HCT116 (cell line): ENCODE data around the gene PRKG2. TPM values are rescaled to one million over a fixed set of nuclear protein-coding genes. Genes with fewer than 3 reads are reported as not detected.

ENCODE experiments used
- ATAC-seq: fragments of 200-7000 bp; cut with Tn5 transposase; 2 replicates; pipeline ENCODE4 v1.9.1; 2020; ENCODE audit warnings: mild to moderate bottlenecking, moderate library complexity
- BruUV-seq: library from RNA; stranded (reverse); fragments of 400-500 nt; replicated peaks from 2 replicates; lab custom pipeline; 2021; lab: Mats Ljungman, UMichigan
- CTCF ChIA-PET: fragments of 300-600 bp; sonication (Branson Sonifier 250); formaldehyde crosslinking; loops from one replicate; lab custom pipeline; 2021; ENCODE audit warnings: antibody characterized with exemption; lab: Charles Lee
- POLR2A ChIA-PET: fragments of 300-600, 350-600 bp; sonication (Branson Sonifier 250); formaldehyde crosslinking; loops from one replicate; lab custom pipeline; 2021; ENCODE audit warnings: antibody characterized with exemption; lab: Charles Lee
- RAD21 ChIA-PET, 2 experiments: fragments of 300-600 bp; sonication (Branson Sonifier 250); formaldehyde crosslinking; loops; one replicate each; lab custom pipeline; 2023; ENCODE audit warnings: low total read pairs in 2 of 2; ENCODE audit not compliant: uncharacterized antibody in 2 of 2, unreplicated experiment in 2 of 2, low non-redundant PET in 1 of 2; lab: Charles Lee
- DNase-seq: peaks from one replicate; pipeline ENCODE4 v3.0.0-alpha.2; 2010; ENCODE audit warnings: low read depth, low spot score
- H2AFZ ChIP-seq: fragments of 200-600 bp; shearing (Covaris generic), sonication (generic); 2 replicates; pipeline ENCODE4 v1.6.1; 2017; ENCODE audit warnings: low read depth, mixed run types, mixed read lengths, antibody characterized with exemption, low read length; ENCODE audit not compliant: poor library complexity, severe bottlenecking
- H3K27ac ChIP-seq: 2 replicates; pipeline ENCODE4 v1.5.1; 2012; ENCODE audit warnings: low read depth, low read length
- H3K27me3 ChIP-seq: fragments of 200-600 bp; sonication (generic); 2 replicates; pipeline ENCODE4 v1.6.1; 2016; ENCODE audit warnings: mixed run types, low read length, mixed read lengths; ENCODE audit not compliant: insufficient read depth
- H3K36me3 ChIP-seq, 2 experiments: fragments of 200-500 bp in 1 of 2; fragments of 200-600 bp in 1 of 2; sonication (Bioruptor generic) in 1 of 2; sonication (generic) in 1 of 2; 2 replicates each; pipeline versions ENCODE4 v1.5.1 to v1.6.1; 2014 to 2016; ENCODE audit warnings: low read length in 2 of 2, inconsistent platforms in 1 of 2, mixed read lengths in 1 of 2, mixed run types in 1 of 2; ENCODE audit not compliant: insufficient read depth in 2 of 2, control insufficient read depth in 1 of 2
- H3K4me1 ChIP-seq, 2 experiments: fragments of 200-600 bp in 1 of 2; sonication (generic) in 1 of 2; 2 replicates each; pipeline versions ENCODE4 v1.5.1 to v1.6.1; 2012 to 2017; ENCODE audit warnings: low read length in 2 of 2, inconsistent platforms in 1 of 2, mild to moderate bottlenecking in 1 of 2, mixed read lengths in 1 of 2, mixed run types in 1 of 2, moderate library complexity in 1 of 2; ENCODE audit not compliant: insufficient read depth in 2 of 2, control insufficient read depth in 1 of 2
- H3K4me2 ChIP-seq: fragments of 200-600 bp; sonication (generic); 2 replicates; pipeline ENCODE4 v1.6.1; 2017; ENCODE audit warnings: mixed run types, low read length, mixed read lengths
- H3K4me3 ChIP-seq, 2 experiments: fragments of 200-600 bp in 1 of 2; sonication (generic) in 1 of 2; replicated peaks in 1 of 2; 2 replicates each; pipeline ENCODE4 v1.5.1; 2011 to 2016; ENCODE audit warnings: low read length in 2 of 2, control low read depth in 1 of 2, low read depth in 1 of 2, mild to moderate bottlenecking in 1 of 2, mixed read lengths in 1 of 2, mixed run types in 1 of 2
- H3K79me2 ChIP-seq: fragments of 200-600 bp; sonication (generic); 2 replicates; pipeline ENCODE4 v1.6.1; 2017; ENCODE audit warnings: mild to moderate bottlenecking, mixed run types, low read length, moderate library complexity, mixed read lengths; ENCODE audit not compliant: insufficient read depth
- H3K9ac ChIP-seq: fragments of 200-600 bp; sonication (generic); 2 replicates; pipeline ENCODE4 v1.6.1; 2016; ENCODE audit warnings: low read length, mixed read lengths
- H3K9me2 ChIP-seq: fragments of 200-600 bp; sonication (generic), shearing (Covaris generic); 2 replicates; pipeline ENCODE4 v1.6.1; 2017; ENCODE audit warnings: mixed run types, mild to moderate bottlenecking, moderate library complexity; ENCODE audit not compliant: insufficient read depth
- H3K9me3 ChIP-seq, 2 experiments: fragments of 200-500 bp in 1 of 2; fragments of 200-600 bp in 1 of 2; sonication (Bioruptor generic) in 1 of 2; sonication (generic) in 1 of 2; 2 replicates each; pipeline ENCODE4 v1.6.1; 2014 to 2017; ENCODE audit warnings: low read length in 2 of 2, mixed read lengths in 2 of 2, inconsistent platforms in 1 of 2, low read depth in 1 of 2, mild to moderate bottlenecking in 1 of 2, mixed run types in 1 of 2, moderate library complexity in 1 of 2; ENCODE audit not compliant: control insufficient read depth in 1 of 2, insufficient read depth in 1 of 2
- H4K20me1 ChIP-seq: fragments of 200-600 bp; sonication (generic), shearing (Covaris generic); 2 replicates; pipeline ENCODE4 v1.6.1; 2017; ENCODE audit warnings: mixed run types, mild to moderate bottlenecking, moderate library complexity; ENCODE audit not compliant: insufficient read depth
- CBX3 ChIP-seq: IDR thresholded peaks from 2 replicates; pipeline ENCODE4 v1.6.1; 2012; ENCODE audit warnings: low read depth
- EGR1 ChIP-seq: IDR thresholded peaks from 2 replicates; pipeline ENCODE4 v1.6.1; 2012; ENCODE audit warnings: low read depth
- EZH2 ChIP-seq: fragments of 200-600 bp; sonication (generic); IDR thresholded peaks from 2 replicates; pipeline ENCODE4 v1.6.1; 2017; ENCODE audit warnings: antibody characterized with exemption, mixed run types
- REST ChIP-seq: IDR thresholded peaks from 2 replicates; pipeline ENCODE4 v1.6.1; 2012; ENCODE audit warnings: low read depth
- SIN3A ChIP-seq: IDR thresholded peaks from 2 replicates; pipeline ENCODE4 v1.6.1; 2012; ENCODE audit warnings: low read depth
- SRF ChIP-seq: IDR thresholded peaks from 2 replicates; pipeline ENCODE4 v1.6.1; 2012; ENCODE audit warnings: low read depth
- intact Hi-C: fragments of 100-400 bp; cut with micrococcal nuclease; formaldehyde crosslinking; loops from 2 replicates; pipeline ENCODE4 v1.10.0; 2022
- total RNA-seq: library from RNA; stranded (reverse); gene quantifications from one replicate; pipeline ENCODE4 v1.2.1, GENCODE V29; 2021; ENCODE audit not compliant: unreplicated experiment
- TF ChIP-seq, protein P1 (sequence below): IDR thresholded peaks from 2 replicates; pipeline ENCODE4 v1.6.1; 2012
- TF ChIP-seq, protein P2 (sequence below): IDR thresholded peaks from 2 replicates; pipeline ENCODE4 v1.6.1; 2012

The PRKG2 gene
- total RNA-seq, 1 experiment from 2014 or later: 2.1 TPM

DNA sequence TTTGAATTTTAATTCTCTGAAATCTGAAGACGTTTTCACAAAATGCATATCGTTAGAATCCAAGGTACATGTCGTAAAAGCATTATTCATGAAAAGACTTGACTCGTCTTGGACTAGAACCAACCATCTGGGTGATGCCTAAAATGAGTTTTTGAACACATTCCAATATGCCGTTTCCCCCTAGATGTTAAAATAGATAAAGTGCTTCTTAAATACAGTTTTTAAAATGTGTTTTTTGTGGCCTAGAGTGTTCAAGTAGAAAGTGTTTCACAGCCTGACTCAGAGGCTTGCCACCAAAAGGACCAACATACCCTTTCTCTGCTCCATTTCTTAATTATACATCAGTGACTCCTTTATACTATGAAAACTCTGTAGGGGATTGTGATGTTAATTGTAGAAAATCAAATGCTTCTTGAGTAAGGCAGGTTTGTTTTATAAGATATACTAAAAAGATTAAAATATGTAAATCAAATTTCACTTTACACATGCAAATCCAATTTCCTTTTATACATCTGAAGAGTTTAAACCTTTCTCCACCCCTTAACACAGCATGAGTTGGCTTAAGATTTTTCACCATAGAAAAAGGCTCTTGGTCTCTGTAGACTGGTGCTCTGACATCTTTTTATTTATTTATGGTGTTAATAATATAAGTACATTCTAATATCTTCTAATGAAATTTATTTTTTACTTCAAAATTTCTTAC, 48.4 kb downstream of the PRKG2 start:
- H3K9me3 ChIP-seq: no peaks in the 10 kb centered on the region
- ChIA-PET POLR2A (no interaction called here), CTCF (no interaction called here), RAD21 (no interaction called here)
- ATAC-seq (no peak), DNase-seq (no peak)
- H3K9me2 ChIP-seq: no peaks in the 10 kb centered on the region
- no peaks in the 10 kb centered on the region for H3K27me3 ChIP-seq
- H3K4me2 ChIP-seq: peak overlapping the region; percentile 69
- TF ChIP-seq REST (no peak), EZH2 (no peak), CBX3 (no peak), SRF (no peak), SIN3A (no peak), EGR1 (no peak)
- TF ChIP-seq, protein P1, sequence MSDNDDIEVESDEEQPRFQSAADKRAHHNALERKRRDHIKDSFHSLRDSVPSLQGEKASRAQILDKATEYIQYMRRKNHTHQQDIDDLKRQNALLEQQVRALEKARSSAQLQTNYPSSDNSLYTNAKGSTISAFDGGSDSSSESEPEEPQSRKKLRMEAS: no peak
- TF ChIP-seq, protein P2, sequence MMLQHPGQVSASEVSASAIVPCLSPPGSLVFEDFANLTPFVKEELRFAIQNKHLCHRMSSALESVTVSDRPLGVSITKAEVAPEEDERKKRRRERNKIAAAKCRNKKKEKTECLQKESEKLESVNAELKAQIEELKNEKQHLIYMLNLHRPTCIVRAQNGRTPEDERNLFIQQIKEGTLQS: no peak
- peak overlapping the region; percentile 73 for H2AFZ ChIP-seq
- no peaks in the 10 kb centered on the region for H4K20me1 ChIP-seq
- H3K9ac ChIP-seq: peak overlapping the region; percentile 4; the same call in 1 of the 2 replicates
- peak overlapping the region in 1 of 2 experiments; percentile 21; a peak in 2 of 4 replicates for H3K4me3 ChIP-seq
- peaks cover 13 to 55% of the 10 kb centered on the region in 2 experiments for H3K4me1 ChIP-seq
- no peaks in the 10 kb centered on the region for H3K79me2 ChIP-seq
- no TSS peak for BruUV-seq
- H3K36me3 ChIP-seq: no peaks in the 10 kb centered on the region
- intact Hi-C loops: no loop called here
- H3K27ac ChIP-seq: no peak overlapping the region
